Loucy (cell line): ENCODE results near the gene FLRT1.

Experiments used
- CTCF ChIP-seq: fragments of 200-600 bp; sonication (generic); conservative IDR thresholded peaks from 2 replicates; pipeline ENCODE4 v1.5.1; 2014; ENCODE audit warnings: mild to moderate bottlenecking, antibody characterized with exemption, low read length
- EZH2phosphoT487 ChIP-seq: fragments of 200-600 bp; IDR thresholded peaks from 2 replicates; pipeline ENCODE4 v1.6.1; 2018; ENCODE audit warnings: antibody characterized with exemption, mild to moderate bottlenecking, moderate library complexity, borderline replicate concordance

DNA sequence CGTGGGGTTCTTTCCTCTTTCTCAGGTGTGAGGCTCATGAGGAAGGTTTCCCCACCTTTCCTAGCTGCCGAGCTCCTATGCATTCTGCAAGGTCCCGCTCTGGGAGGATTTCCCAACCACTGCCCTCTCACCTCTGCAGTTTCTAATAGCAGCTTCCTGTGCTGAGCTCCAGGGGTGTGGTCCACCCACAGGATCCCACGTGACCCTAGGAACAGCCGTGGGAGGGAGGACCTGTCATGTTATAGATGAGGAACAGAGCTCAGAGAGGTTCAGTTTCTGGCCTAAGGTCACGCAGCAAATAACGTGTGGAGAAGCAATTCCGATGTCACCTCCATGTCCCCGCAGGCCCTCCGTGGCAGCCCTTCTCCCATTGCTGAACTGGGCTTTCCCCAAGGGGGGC, 38.5 kb downstream of the FLRT1 start:
- TF ChIP-seq CTCF: no peak
- no peak for TF ChIP-seq EZH2phosphoT487
